Esophagus muscularis mucosa (tissue), 4 donors: ENCODE results near the gene DPYSL4. TPM values are rescaled to one million over a fixed set of nuclear protein-coding genes. Genes with fewer than 3 reads are reported as not detected.

Experiments used
- DNase-seq: peaks from one replicate; pipeline ENCODE4 v3.0.0-alpha.2; 2017; ENCODE audit errors: extremely low spot score
- H3K27ac ChIP-seq, 4 donors: fragments of 200-600 bp; sonication (generic); replicated peaks in 1 of 4; 1 replicate in 3 of 4; 2 replicates in 1 of 4; pipeline ENCODE4 v1.5.1; 2016 to 2019; ENCODE audit warnings: mild to moderate bottlenecking in 1 of 4
- H3K27me3 ChIP-seq, 4 donors: fragments of 200-600 bp; sonication (generic); one replicate each; pipeline versions ENCODE4 v1.5.1 to v1.6.0; 2016 to 2019
- H3K36me3 ChIP-seq, 4 donors: fragments of 200-600 bp; sonication (generic); one replicate each; pipeline ENCODE4 v1.5.1; 2016 to 2019
- H3K4me1 ChIP-seq, 4 donors: fragments of 200-600 bp; sonication (generic); one replicate each; pipeline ENCODE4 v1.5.1; 2016 to 2019
- H3K4me3 ChIP-seq, 4 donors: fragments of 200-600 bp; sonication (generic); 1 replicate in 2 of 4; 2 replicates in 2 of 4; pipeline ENCODE4 v1.5.1; 2016 to 2019; ENCODE audit warnings: mild to moderate bottlenecking in 4 of 4, moderate library complexity in 1 of 4
- H3K9me3 ChIP-seq, 4 donors: fragments of 200-600 bp; sonication (generic); 1 replicate in 3 of 4; 2 replicates in 1 of 4; pipeline ENCODE4 v1.5.1; 2016 to 2019
- CTCF ChIP-seq, 3 experiments: fragments of 200-600 bp in 2 of 3; fragments of 450-650 bp in 1 of 3; sonication (generic) in 2 of 3; IDR thresholded peaks; one replicate each; pipeline ENCODE4 v1.5.1; 2017 to 2019; ENCODE audit warnings: antibody characterized with exemption in 3 of 3, mild to moderate bottlenecking in 2 of 3, moderate library complexity in 1 of 3
- EP300 ChIP-seq: sonication (generic); formaldehyde crosslinking; IDR thresholded peaks from one replicate; pipeline ENCODE4 v1.6.1; 2017; ENCODE audit warnings: antibody characterized with exemption
- POLR2A ChIP-seq: fragments of 450-650 bp; IDR thresholded peaks from one replicate; pipeline ENCODE4 v1.6.1; 2017; ENCODE audit warnings: antibody characterized with exemption, moderate library complexity, mild to moderate bottlenecking, low read depth
- POLR2AphosphoS5 ChIP-seq, 2 donors: sonication (generic); formaldehyde crosslinking; IDR thresholded peaks; one replicate each; pipeline ENCODE4 v1.6.1; 2017; ENCODE audit warnings: antibody characterized with exemption in 2 of 2
- WGBS: methylation state at CpG from one replicate; pipeline ENCODE4 v1.1.5; 2018; 5-methylcytosine and 5-hydroxymethylcytosine counted together
- intact Hi-C: fragments of 100-400 bp; cut with DNase I; formaldehyde crosslinking; loops from one replicate; pipeline ENCODE4 v1.15.1; 2023
- total RNA-seq, 4 donors: library from RNA; depleted of rRNA; stranded (reverse); fragments of >200 nt; gene quantifications; one replicate each; pipeline versions ENCODE4 v1.1.0 to v1.2.1, GENCODE V29; 2016

Gene DPYSL4
- total RNA-seq, 4 donors from 2014 or later: 0.42 to 4.5 (median 1.9) TPM

GRCh38 chr10:132242103-132242840, 55.5 kb downstream of the DPYSL4 start:
- WGBS: 90% methylated on average over 18 of the region's 23 CpGs
- Histone ChIP-seq H3K9me3 (no peaks in the 10 kb centered on the region), H3K4me3 (no peak overlapping the region), H3K36me3 (peaks cover 0 to 3% (median 0%) of the 10 kb centered on the region in 4 donors), H3K27ac (no peak overlapping the region), H3K27me3 (no peaks in the 10 kb centered on the region), H3K4me1 (no peaks in the 10 kb centered on the region)
- DNase-seq: no peak
- no peak for TF ChIP-seq POLR2AphosphoS5 (IDR thresholded peaks at IDR 0.05)
- no peak for TF ChIP-seq POLR2A
- no peak for TF ChIP-seq CTCF (IDR thresholded peaks at IDR 0.05)
- no peak for TF ChIP-seq EP300
- intact Hi-C loops: no loop called here

GRCh38 chr10:132243141-132243540, 56.4 kb downstream of the DPYSL4 start:
- no peak overlapping the region for H3K27ac ChIP-seq
- no peaks in the 10 kb centered on the region for H3K27me3 ChIP-seq
- H3K4me3 ChIP-seq: no peak overlapping the region
- H3K9me3 ChIP-seq: no peaks in the 10 kb centered on the region
- intact Hi-C loops: no loop called here
- no peaks in the 10 kb centered on the region for H3K4me1 ChIP-seq
- WGBS: 97% methylated on average over 10 of the region's 12 CpGs
- H3K36me3 ChIP-seq: peaks cover 0 to 3% (median 0%) of the 10 kb centered on the region in 4 donors
- no peak for DNase-seq
- TF ChIP-seq POLR2A: no peak

GRCh38 chr10:132243626-132244025, 56.9 kb downstream of the DPYSL4 start:
- Histone ChIP-seq H3K27ac (no peak overlapping the region), H3K4me3 (no peak overlapping the region), H3K4me1 (peaks cover 0 to 4% (median 0%) of the 10 kb centered on the region in 4 donors), H3K27me3 (no peaks in the 10 kb centered on the region), H3K9me3 (no peaks in the 10 kb centered on the region), H3K36me3 (peaks cover 0 to 3% (median 0%) of the 10 kb centered on the region in 4 donors)
- DNase-seq: no peak
- intact Hi-C loops: no loop called here
- TF ChIP-seq POLR2AphosphoS5 (IDR thresholded peaks at IDR 0.05): no peak
- TF ChIP-seq CTCF (IDR thresholded peaks at IDR 0.05): no peak
- TF ChIP-seq EP300: no peak
- TF ChIP-seq POLR2A: no peak
- 94% methylated on average over 11 of the region's 11 CpGs for WGBS

- Histone ChIP-seq H3K36me3 (peaks cover 0 to 3% (median 0%) of the 10 kb centered on the region in 4 donors), H3K4me1 (peaks cover 0 to 12% (median 0%) of the 10 kb centered on the region in 4 donors), H3K27ac (no peak overlapping the region), H3K4me3 (no peak overlapping the region), H3K27me3 (no peaks in the 10 kb centered on the region), H3K9me3 (no peaks in the 10 kb centered on the region)
- no peak for TF ChIP-seq POLR2AphosphoS5 (IDR thresholded peaks at IDR 0.05)
- no peak for TF ChIP-seq EP300
- TF ChIP-seq CTCF (IDR thresholded peaks at IDR 0.05): no peak
- no peak for TF ChIP-seq POLR2A
- WGBS: 87% methylated on average over 14 of the region's 14 CpGs
- intact Hi-C loops: no loop called here
- DNase-seq: no peak
Measured at GRCh38 chr10:132245056-132245455, 58.3 kb downstream of the DPYSL4 start.

GRCh38 chr10:132246296-132246695, 59.5 kb downstream of the DPYSL4 start:
- WGBS: 98% methylated on average over 7 of the region's 13 CpGs
- H3K9me3 ChIP-seq: no peaks in the 10 kb centered on the region
- H3K27me3 ChIP-seq: no peaks in the 10 kb centered on the region
- TF ChIP-seq POLR2A (no peak), EP300 (no peak), POLR2AphosphoS5 (IDR thresholded peaks at IDR 0.05) (no peak)
- H3K27ac ChIP-seq: no peak overlapping the region
- peaks cover 0 to 3% (median 0%) of the 10 kb centered on the region in 4 donors for H3K36me3 ChIP-seq
- no peak overlapping the region for H3K4me3 ChIP-seq
- H3K4me1 ChIP-seq: peaks cover 0 to 12% (median 0%) of the 10 kb centered on the region in 4 donors
- intact Hi-C loops: no loop called here
- no peak for DNase-seq

GRCh38 chr10:132247943-132248342, 61.2 kb downstream of the DPYSL4 start:
- intact Hi-C loops: no loop called here
- TF ChIP-seq POLR2AphosphoS5 (IDR thresholded peaks at IDR 0.05) (no peak), EP300 (no peak), POLR2A (no peak), CTCF (IDR thresholded peaks at IDR 0.05) (no peak)
- no peak for DNase-seq
- Histone ChIP-seq H3K4me1 (peaks cover 0 to 12% (median 0%) of the 10 kb centered on the region in 4 donors), H3K4me3 (no peak overlapping the region), H3K36me3 (peaks cover 0 to 3% (median 0%) of the 10 kb centered on the region in 4 donors), H3K9me3 (no peaks in the 10 kb centered on the region), H3K27ac (no peak overlapping the region), H3K27me3 (no peaks in the 10 kb centered on the region)
- WGBS: 83% methylated on average over 17 of the region's 19 CpGs
